Measurements from ENCODE around the gene AHDC1. TPM values are rescaled to one million over a fixed set of nuclear protein-coding genes. Genes with fewer than 3 reads are reported as not detected.

Gene AHDC1
- total and polyA plus RNA-seq, 9 of the 15 experiments (the other 6 are each of a cell fraction or from before 2014, with no cell fraction given): 0.21 to 36.4 (median 4.7) TPM

DNA sequence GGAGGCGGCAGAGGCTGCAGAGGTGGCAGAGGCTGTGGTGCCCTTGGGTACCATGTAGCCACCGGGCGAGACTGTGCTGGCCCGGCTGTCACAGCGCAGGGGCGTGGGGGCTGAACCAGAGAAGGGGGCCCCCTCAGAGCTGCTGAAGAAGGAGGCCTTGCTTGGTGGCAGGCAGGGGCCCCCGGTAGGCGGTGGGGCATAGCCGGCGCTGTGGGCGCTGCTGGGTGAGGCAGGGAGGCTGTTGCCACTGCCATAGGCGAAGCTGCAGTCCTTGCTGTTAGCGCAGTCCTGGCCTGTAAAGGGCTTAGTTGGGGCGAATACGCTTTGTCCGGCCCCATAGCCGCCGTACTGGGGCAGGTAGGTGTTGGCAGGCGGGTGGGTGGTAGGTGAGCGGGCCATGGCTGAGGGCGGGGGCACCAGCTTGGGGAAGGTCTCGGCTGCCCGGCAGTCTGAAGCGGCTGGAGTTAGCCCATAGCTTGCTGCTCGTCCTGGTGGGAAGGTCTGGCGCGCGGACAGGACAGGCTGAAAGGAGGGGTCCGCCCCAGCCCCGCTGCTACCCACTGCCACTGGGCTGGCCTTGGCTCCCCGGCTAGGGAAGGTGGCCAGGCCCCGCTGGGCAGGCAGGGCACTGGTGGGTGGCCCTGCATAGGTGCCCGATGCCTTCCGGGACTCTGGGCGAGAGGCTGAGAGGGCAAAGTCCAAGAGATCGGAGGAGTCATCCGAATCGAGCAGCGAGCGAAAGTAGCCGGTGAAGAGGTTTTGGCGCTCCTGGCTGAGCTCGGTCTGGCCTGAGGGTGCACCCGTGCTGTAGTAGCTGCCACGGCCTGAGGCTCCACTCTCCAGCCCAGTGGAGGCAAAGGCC is 54.9 kb downstream of the AHDC1 start (continued):
- TF ChIP-seq ZBTB40 (IDR thresholded peaks at IDR 0.05) (no peak), ZBTB40 (CRISPR knock-in tag; IDR thresholded peaks at IDR 0.05) (no peak), MXD1 (CRISPR knock-in tag; IDR thresholded peaks at IDR 0.05; ENCODE audit: borderline replicate concordance, poor library complexity, severe bottlenecking) (no peak), ZNF445 (CRISPR knock-in tag; IDR thresholded peaks at IDR 0.05; ENCODE audit: low read depth) (no peak), MXI1 (IDR thresholded peaks at IDR 0.05; ENCODE audit: low read depth, low read length) (no peak), HMG20A (CRISPR knock-in tag; conservative IDR thresholded peaks at IDR 0.05) (no peak)

Data from K562 (cell line).